Measurements from ENCODE around the gene KCNJ3.
A peak's percentile ranks its signal among the peaks of the same experiment; 100 is the strongest.

The KCNJ3 gene

GRCh38 chr2:154693741-154694340 lies 4.7 kb upstream of the KCNJ3 start:
- in situ Hi-C loops (cut with MboI; ENCODE audit: low sequenced_read_pairs, unreplicated experiment): no loop called here
- TF ChIP-seq CTCF (IDR thresholded peaks at IDR 0.05; ENCODE audit: borderline replicate concordance, control extremely low read depth, extremely low read depth, insufficient read depth, missing control alignments): no peak
- no peak for DNase-seq (ENCODE audit: low spot score)

- no peak for TF ChIP-seq CTCF (IDR thresholded peaks at IDR 0.05; ENCODE audit: borderline replicate concordance, control extremely low read depth, extremely low read depth, insufficient read depth, missing control alignments)
- DNase-seq (ENCODE audit: low spot score): no peak
- in situ Hi-C loops (cut with MboI; ENCODE audit: low sequenced_read_pairs, unreplicated experiment): no loop called here
These were observed 3.6 kb upstream of the KCNJ3 start for GRCh38 chr2:154694881-154695280.

GRCh38 chr2:154696369-154696768 lies 2.1 kb upstream of the KCNJ3 start:
- no peak for DNase-seq (ENCODE audit: low spot score)
- in situ Hi-C loops (cut with MboI; ENCODE audit: low sequenced_read_pairs, unreplicated experiment): no loop called here
- TF ChIP-seq CTCF (IDR thresholded peaks at IDR 0.05; ENCODE audit: borderline replicate concordance, control extremely low read depth, extremely low read depth, insufficient read depth, missing control alignments): no peak

GRCh38 chr2:154696810-154697417 lies 1.6 kb upstream of the KCNJ3 start:
- TF ChIP-seq CTCF (IDR thresholded peaks at IDR 0.05; ENCODE audit: borderline replicate concordance, control extremely low read depth, extremely low read depth, insufficient read depth, missing control alignments): no peak

GRCh38 chr2:154697418-154698252 lies 860 bp upstream of the KCNJ3 start:
- DNase-seq (ENCODE audit: low spot score): peak; percentile 17
- in situ Hi-C loops (cut with MboI; ENCODE audit: low sequenced_read_pairs, unreplicated experiment): no loop called here

More at GRCh38 chr2:154696810-154697417, 1.6 kb upstream of the KCNJ3 start:
- DNase-seq (ENCODE audit: low spot score): no peak
- in situ Hi-C loops (cut with MboI; ENCODE audit: low sequenced_read_pairs, unreplicated experiment): no loop called here

More at GRCh38 chr2:154697418-154698252, 860 bp upstream of the KCNJ3 start:
- no peak for TF ChIP-seq CTCF (IDR thresholded peaks at IDR 0.05; ENCODE audit: borderline replicate concordance, control extremely low read depth, extremely low read depth, insufficient read depth, missing control alignments)
